SK-N-SH (cell line): ENCODE measurements around the gene FAM221B. TPM values are rescaled to one million over a fixed set of nuclear protein-coding genes. Genes with fewer than 3 reads are reported as not detected.

Experiments
- CTCF ChIA-PET: fragments of 300-600, 350-600 bp; formaldehyde crosslinking; extraction: SDS; loops from one replicate; lab custom pipeline; 2021; lab: Yijun Ruan, JAX
- POLR2A ChIA-PET: fragments of 350-600 bp; sonication (Branson Sonifier 250); formaldehyde crosslinking; extraction: SDS; loops from one replicate; lab custom pipeline; 2020; ENCODE audit warnings: antibody characterized with exemption, inconsistent platforms; lab: Yijun Ruan, JAX
- DNase-seq: peaks from one replicate; pipeline ENCODE4 v3.0.0; 2012
- H2AFZ ChIP-seq: fragments of 200-600 bp; sonication (generic); 2 replicates; pipeline ENCODE4 v1.8.1; 2016; ENCODE audit warnings: antibody characterized with exemption, mild to moderate bottlenecking, low read depth
- H3F3A ChIP-seq: fragments of 200-600 bp; sonication (generic); replicated peaks from 2 replicates; pipeline ENCODE3; 2016; ENCODE audit warnings: antibody characterized with exemption, mild to moderate bottlenecking; ENCODE audit not compliant: insufficient read depth
- H3K27ac ChIP-seq, 2 experiments: fragments of 200-500 bp in 1 of 2; fragments of 200-600 bp in 1 of 2; sonication (Bioruptor generic) in 1 of 2; sonication (generic), shearing (Covaris generic) in 1 of 2; 2 replicates each; pipeline versions ENCODE4 v1.5.1 to v1.6.1; 2014 to 2016; ENCODE audit warnings: low read depth in 2 of 2, inconsistent platforms in 1 of 2, low read length in 1 of 2, mild to moderate bottlenecking in 1 of 2, mixed read lengths in 1 of 2
- H3K27me3 ChIP-seq: fragments of 200-600 bp; sonication (generic), shearing (Covaris generic); 2 replicates; pipeline ENCODE4 v1.6.1; 2016; ENCODE audit warnings: mixed run types; ENCODE audit not compliant: insufficient read depth
- H3K36me3 ChIP-seq, 2 experiments: fragments of 200-500 bp in 1 of 2; fragments of 200-600 bp in 1 of 2; sonication (Bioruptor generic) in 1 of 2; sonication (generic) in 1 of 2; replicated peaks in 1 of 2; 2 replicates each; pipeline versions ENCODE3 to v1.5.1; 2014 to 2016; ENCODE audit warnings: low read length in 1 of 2, mild to moderate bottlenecking in 1 of 2; ENCODE audit not compliant: insufficient read depth in 2 of 2, control insufficient read depth in 1 of 2
- H3K4me1 ChIP-seq, 2 experiments: fragments of 200-500 bp in 1 of 2; fragments of 200-600 bp in 1 of 2; sonication (Bioruptor generic) in 1 of 2; sonication (generic), shearing (Covaris generic) in 1 of 2; 2 replicates each; pipeline versions ENCODE4 v1.5.1 to v1.6.1; 2014 to 2016; ENCODE audit warnings: low read depth in 1 of 2, low read length in 1 of 2, mixed run types in 1 of 2; ENCODE audit not compliant: insufficient read depth in 2 of 2, control insufficient read depth in 1 of 2
- H3K4me2 ChIP-seq: fragments of 200-600 bp; sonication (generic), shearing (Covaris generic); 2 replicates; pipeline ENCODE4 v1.6.1; 2017; ENCODE audit warnings: mixed run types
- H3K4me3 ChIP-seq, 2 experiments: fragments of 200-500 bp in 1 of 2; fragments of 200-600 bp in 1 of 2; sonication (Bioruptor generic) in 1 of 2; sonication (generic), shearing (Covaris generic) in 1 of 2; 2 replicates each; pipeline versions ENCODE4 v1.5.1 to v1.8.1; 2014 to 2016; ENCODE audit warnings: low read depth in 2 of 2, inconsistent platforms in 1 of 2, low read length in 1 of 2, mild to moderate bottlenecking in 1 of 2, mixed read lengths in 1 of 2, moderate library complexity in 1 of 2
- H3K79me2 ChIP-seq: fragments of 200-600 bp; sonication (generic); 2 replicates; pipeline ENCODE4 v1.8.1; 2017; ENCODE audit warnings: mild to moderate bottlenecking; ENCODE audit not compliant: insufficient read depth
- H3K9ac ChIP-seq: fragments of 200-600 bp; sonication (generic); 2 replicates; pipeline ENCODE4 v1.6.1; 2017; ENCODE audit warnings: mixed run types
- H3K9me2 ChIP-seq: fragments of 200-600 bp; sonication (generic); 2 replicates; pipeline ENCODE4 v1.6.1; 2017; ENCODE audit warnings: mixed run types
- H3K9me3 ChIP-seq: fragments of 200-600 bp; sonication (generic); 2 replicates; pipeline ENCODE4 v1.6.1; 2017; ENCODE audit warnings: mixed run types, mild to moderate bottlenecking, moderate library complexity
- H4K20me1 ChIP-seq: fragments of 200-600 bp; sonication (generic); 2 replicates; pipeline ENCODE4 v1.6.1; 2017; ENCODE audit warnings: mild to moderate bottlenecking, mixed run types; ENCODE audit not compliant: insufficient read depth
- CHD2 ChIP-seq: fragments of 150-350 bp; IDR thresholded peaks from 2 replicates; pipeline ENCODE4 v1.6.1; 2018; ENCODE audit warnings: low read length; ENCODE audit not compliant: partially characterized antibody
- CTCF ChIP-seq: fragments of 200-600 bp; sonication (generic); IDR thresholded peaks from 2 replicates; pipeline ENCODE4 v1.6.1; 2017; ENCODE audit warnings: antibody characterized with exemption, mild to moderate bottlenecking, moderate library complexity
- ELF1 ChIP-seq: IDR thresholded peaks from 2 replicates; pipeline ENCODE4 v1.4.0; 2012
- EP300 ChIP-seq, 2 experiments: IDR thresholded peaks; 2 replicates each; pipeline versions ENCODE4 v1.4.0 to v1.6.1; 2012; ENCODE audit warnings: borderline replicate concordance in 1 of 2, low read depth in 1 of 2, low read length in 1 of 2
- FOSL2 ChIP-seq: IDR thresholded peaks from 2 replicates; pipeline ENCODE4 v1.4.0; 2012; ENCODE audit warnings: low read depth, mild to moderate bottlenecking, moderate library complexity, borderline replicate concordance
- FOXJ3 ChIP-seq: sonication (generic); formaldehyde crosslinking; IDR thresholded peaks from 2 replicates; pipeline ENCODE4 v1.5.1; 2020; ENCODE audit warnings: mild to moderate bottlenecking, missing genetic modification reagents
- GABPA ChIP-seq: IDR thresholded peaks from 2 replicates; pipeline ENCODE4 v1.4.0; 2012; ENCODE audit warnings: low read depth, mild to moderate bottlenecking
- GATA2 ChIP-seq: sonication (generic); formaldehyde crosslinking; IDR thresholded peaks from 2 replicates; pipeline ENCODE4 v1.5.0; 2020; ENCODE audit warnings: mild to moderate bottlenecking, missing genetic modification reagents
- IRF3 ChIP-seq: fragments of 150-350 bp; IDR thresholded peaks from 2 replicates; pipeline ENCODE4 v1.6.1; 2016; ENCODE audit warnings: mild to moderate bottlenecking, low read depth, low read length
- MAX ChIP-seq: IDR thresholded peaks from 2 replicates; pipeline ENCODE4 v1.4.0; 2012; ENCODE audit warnings: low read depth
- MXI1 ChIP-seq: IDR thresholded peaks from 2 replicates; pipeline ENCODE4 v1.6.1; 2012; ENCODE audit warnings: mild to moderate bottlenecking, low read depth, low read length, improper control_type of control experiment
- RAD21 ChIP-seq: IDR thresholded peaks from 2 replicates; pipeline ENCODE4 v1.6.1; 2012; ENCODE audit warnings: mild to moderate bottlenecking, low read length
- REST ChIP-seq: IDR thresholded peaks from 2 replicates; pipeline ENCODE4 v1.6.1; 2012; ENCODE audit warnings: mild to moderate bottlenecking, low read depth, low read length, moderate library complexity
- TCF12 ChIP-seq: IDR thresholded peaks from 2 replicates; pipeline ENCODE4 v1.4.0; 2012
- WGBS: methylation state at CpG from one replicate; pipeline ENCODE4 v1.1.6; 2017; ENCODE audit warnings: low lambda C conversion rate; 5-methylcytosine and 5-hydroxymethylcytosine counted together
- polyA plus RNA-seq, 3 experiments: library from polyadenylated mRNA; depleted of rRNA; stranded (reverse); fragments of >200 nt; gene quantifications; 2 replicates each; pipeline ENCODE4 v1.2.3, GENCODE V29; 2012

Gene FAM221B
- polyA plus RNA-seq, 1 of the 3 experiments (the other 2 are of a cell fraction) = not detected

GRCh38 chr9:35861161-35861897 is 32.8 kb upstream of the FAM221B start:
- H3K27ac ChIP-seq = no peak overlapping the region
- peaks cover 0 to 9% of the 10 kb centered on the region in 2 experiments; a peak in 1 of 4 replicates for H3K4me1 ChIP-seq
- CTCF ChIA-PET = interaction anchor here (1.1 to 4.9 kb wide), 6 partner anchors 10 to 91 kb away, joined by 4 to 25 read pairs (median 7); no protein-coding TSS in a partner anchor
- POLR2A ChIA-PET = no interaction called here
- H3K27me3 ChIP-seq = no peaks in the 10 kb centered on the region; the same call in 1 of the 2 replicates
- H3F3A ChIP-seq = no peaks in the 10 kb centered on the region
- H3K9me3 ChIP-seq = no peaks in the 10 kb centered on the region
- H3K4me3 ChIP-seq = no peak overlapping the region
- 58% methylated on average over 12 of the region's 12 CpGs for WGBS
- H3K36me3 ChIP-seq = no peaks in the 10 kb centered on the region
- no peak for DNase-seq
- H3K79me2 ChIP-seq = no peaks in the 10 kb centered on the region
- TF ChIP-seq MXI1 (no peak), FOSL2 (no peak), MAX (no peak), REST (no peak), ELF1 (no peak), CTCF (no peak), IRF3 (no peak), TCF12 (no peak), GATA2 (no peak), FOXJ3 (CRISPR knock-in tag) (no peak), CHD2 (no peak), EP300 (IDR thresholded peaks at IDR 0.05; ENCODE audit: borderline replicate concordance in 1 of 2, low read depth in 1 of 2, low read length in 1 of 2) (no peak), GABPA (no peak), RAD21 (no peak)
- H3K9ac ChIP-seq = no peak overlapping the region
- H4K20me1 ChIP-seq = no peaks in the 10 kb centered on the region
- H3K4me2 ChIP-seq = no peak overlapping the region
- no peak overlapping the region for H2AFZ ChIP-seq
- no peaks in the 10 kb centered on the region for H3K9me2 ChIP-seq
